Measurements from ENCODE around the gene TMEM192.
"Not testable (repeated sequence)": the region's sequence is repeated elsewhere in the genome, so short reads cannot be mapped to it uniquely, and the experiment has no call there.

Gene TMEM192

GRCh38 chr4:165088366-165088765 is 24.3 kb downstream of the TMEM192 start:
- DNase-seq = no peak

GRCh38 chr4:165085946-165086345 is 26.7 kb downstream of the TMEM192 start:
- no peak for DNase-seq

GRCh38 chr4:165084787-165085186 is 27.9 kb downstream of the TMEM192 start:
- DNase-seq = not testable (repeated sequence)

GRCh38 chr4:165079476-165079875 is 33.2 kb downstream of the TMEM192 start:
- DNase-seq = no peak

GRCh38 chr4:165077034-165077578 is 35.6 kb downstream of the TMEM192 start:
- DNase-seq = no peak

GRCh38 chr4:165073346-165073745 is 39.3 kb downstream of the TMEM192 start:
- DNase-seq = not testable (repeated sequence)

- no peak for DNase-seq
These were observed 42.1 kb downstream of the TMEM192 start for GRCh38 chr4:165070560-165070959.

GRCh38 chr4:165060938-165061337 is 51.7 kb downstream of the TMEM192 start:
- no peak for DNase-seq

- no peak for DNase-seq
These were observed 53.3 kb downstream of the TMEM192 start for GRCh38 chr4:165059386-165059785.

GRCh38 chr4:165058666-165059065 is 54.0 kb downstream of the TMEM192 start:
- no peak for DNase-seq

- DNase-seq = no peak
These were observed 57.1 kb downstream of the TMEM192 start for GRCh38 chr4:165055601-165056000.

- DNase-seq = no peak
These were observed 59.0 kb downstream of the TMEM192 start, which contains the start of gene TRIM75 for GRCh38 chr4:165053645-165054044. TSS of gene TRIM75 (plus strand) at chr4:165053866. CDS start at chr4:165059148, 5,282 bp downstream.

GRCh38 chr4:165052627-165053026 is 60.0 kb downstream of the TMEM192 start:
- DNase-seq = no peak

GRCh38 chr4:165048170-165048569 is 64.5 kb downstream of the TMEM192 start:
- DNase-seq = no peak

- no peak for DNase-seq
These were observed 81.0 kb downstream of the TMEM192 start, which contains the start of gene TRIM60 for GRCh38 chr4:165031436-165032211. TSS of gene TRIM60 (plus strand) at chr4:165031999. CDS start at chr4:165040073, 8,074 bp downstream.

- DNase-seq = no peak
These were observed 84.8 kb downstream of the TMEM192 start for GRCh38 chr4:165027762-165028402.

- DNase-seq = not testable (repeated sequence)
These were observed 86.9 kb downstream of the TMEM192 start for GRCh38 chr4:165025782-165026181.

Data from CD4-positive, alpha-beta T cell treated with Interleukin-17A for 1 hour (primary cell).